GM18519 (cell line): ENCODE data around the gene CCNL2.
"Not testable (repeated sequence)": the region's sequence is repeated elsewhere in the genome, so short reads cannot be mapped to it uniquely, and the experiment has no call there.

ENCODE experiments used
- ATAC-seq: cut with Tn5 transposase; IDR thresholded peaks from one replicate; pipeline ENCODE4 v1.9.1; 2021; ENCODE audit warnings: mild to moderate bottlenecking, moderate library complexity; ENCODE audit not compliant: unreplicated experiment, low FRiP score

The CCNL2 gene

GRCh38 chr1:1421147-1421906, 22.2 kb upstream of the CCNL2 start, which contains the start of gene ANKRD65:
Gene ANKRD65 (minus strand): TSS chr1:1421276. CDS start chr1:1421005, 271 bp downstream.
- no peak for ATAC-seq

- ATAC-seq: no peak
Observed at GRCh38 chr1:1420654-1421141, 21.6 kb upstream of the CCNL2 start.

GRCh38 chr1:1419813-1420653, 20.9 kb upstream of the CCNL2 start:
- ATAC-seq: no peak

- ATAC-seq: no peak
Observed at GRCh38 chr1:1419363-1419812, 20.3 kb upstream of the CCNL2 start.

- ATAC-seq: no peak
Observed at GRCh38 chr1:1418464-1419362, 19.6 kb upstream of the CCNL2 start.

GRCh38 chr1:1417825-1418463, 18.8 kb upstream of the CCNL2 start:
- not testable (repeated sequence) for ATAC-seq

- not testable (repeated sequence) for ATAC-seq
Observed at GRCh38 chr1:1417396-1417795, 18.3 kb upstream of the CCNL2 start.

GRCh38 chr1:1415751-1416150, 16.6 kb upstream of the CCNL2 start:
- ATAC-seq: no peak

GRCh38 chr1:1412311-1412902, 13.3 kb upstream of the CCNL2 start:
- ATAC-seq: not testable (repeated sequence)

GRCh38 chr1:1411626-1412025, 12.5 kb upstream of the CCNL2 start:
- ATAC-seq: no peak

- ATAC-seq: not testable (repeated sequence)
Observed at GRCh38 chr1:1410238-1410637, 11.1 kb upstream of the CCNL2 start.

- ATAC-seq: no peak
Observed at GRCh38 chr1:1407636-1408318, 8.6 kb upstream of the CCNL2 start.

GRCh38 chr1:1406821-1407635, 7.9 kb upstream of the CCNL2 start, which contains the start of gene MRPL20:
Gene MRPL20 (minus strand): TSS chr1:1407293. CDS start chr1:1407217, 76 bp downstream.
- peak; percentile 61 for ATAC-seq

- ATAC-seq: no peak
Observed at GRCh38 chr1:1406101-1406820, 7.1 kb upstream of the CCNL2 start.

GRCh38 chr1:1403653-1404052, 4.5 kb upstream of the CCNL2 start:
- no peak for ATAC-seq

GRCh38 chr1:1402901-1403392, 3.8 kb upstream of the CCNL2 start:
- ATAC-seq: not testable (repeated sequence)
